HG03354 (cell line): ENCODE measurements around the gene CNN2.

ENCODE experiments used
- ATAC-seq: cut with Tn5 transposase; IDR thresholded peaks from one replicate; pipeline ENCODE4 v1.9.1; 2021; ENCODE audit warnings: mild to moderate bottlenecking; ENCODE audit not compliant: unreplicated experiment, poor library complexity, severe bottlenecking

CNN2 gene

GRCh38 chr19:1025960-1026782 is at the start of gene CNN2:
CNN2 (plus strand) TSS chr19:1026608; CDS start chr19:1026662, 54 bp downstream.
- peak; percentile 48 for ATAC-seq

GRCh38 chr19:977058-977464 is 49.3 kb upstream of the CNN2 start:
- no peak for ATAC-seq

GRCh38 chr19:979318-979741 is 47.1 kb upstream of the CNN2 start:
- no peak for ATAC-seq

DNA sequence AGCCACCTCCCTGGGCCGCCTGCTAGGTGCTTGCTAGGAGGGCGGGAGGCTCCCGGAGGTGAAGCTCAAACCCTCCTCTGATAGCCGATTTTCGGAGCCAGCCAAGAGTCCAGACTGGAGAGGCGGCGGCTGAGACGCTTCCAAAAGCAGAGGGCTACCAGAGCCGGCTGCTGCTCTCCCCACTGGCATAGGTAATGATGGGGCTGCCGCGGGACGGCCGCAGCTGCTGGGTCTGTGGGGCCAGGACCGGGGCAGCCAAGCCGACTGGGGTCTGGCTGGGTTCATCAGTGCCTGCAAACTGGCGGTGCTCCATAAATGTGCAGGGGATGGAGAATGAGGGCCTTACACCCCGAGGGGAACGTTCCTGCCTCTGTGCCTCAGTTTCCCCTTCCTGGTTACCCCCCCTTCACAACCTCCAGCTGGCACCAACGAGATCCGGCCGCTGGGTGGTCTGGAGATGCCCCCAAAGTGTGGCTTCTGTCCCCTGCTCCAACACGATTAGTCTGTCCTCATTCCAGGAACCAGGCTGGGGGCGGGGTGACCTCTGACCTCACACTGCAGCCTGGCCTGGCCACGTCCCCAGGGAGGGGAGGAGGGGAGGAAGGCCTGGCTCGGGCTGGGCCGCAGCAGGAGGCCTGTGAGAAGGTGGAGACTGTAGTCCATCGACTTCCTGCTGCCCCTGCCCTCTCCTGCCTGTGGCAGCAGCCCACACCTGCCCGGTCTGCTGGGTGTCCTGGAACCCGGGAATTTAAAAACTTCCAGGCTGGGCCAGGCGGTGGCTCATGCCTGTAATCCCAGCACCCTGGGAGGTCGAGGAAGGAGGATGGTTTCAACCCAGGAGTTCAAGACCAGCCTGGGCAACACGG is 46.0 kb upstream of the CNN2 start:
- ATAC-seq = no peak

DNA sequence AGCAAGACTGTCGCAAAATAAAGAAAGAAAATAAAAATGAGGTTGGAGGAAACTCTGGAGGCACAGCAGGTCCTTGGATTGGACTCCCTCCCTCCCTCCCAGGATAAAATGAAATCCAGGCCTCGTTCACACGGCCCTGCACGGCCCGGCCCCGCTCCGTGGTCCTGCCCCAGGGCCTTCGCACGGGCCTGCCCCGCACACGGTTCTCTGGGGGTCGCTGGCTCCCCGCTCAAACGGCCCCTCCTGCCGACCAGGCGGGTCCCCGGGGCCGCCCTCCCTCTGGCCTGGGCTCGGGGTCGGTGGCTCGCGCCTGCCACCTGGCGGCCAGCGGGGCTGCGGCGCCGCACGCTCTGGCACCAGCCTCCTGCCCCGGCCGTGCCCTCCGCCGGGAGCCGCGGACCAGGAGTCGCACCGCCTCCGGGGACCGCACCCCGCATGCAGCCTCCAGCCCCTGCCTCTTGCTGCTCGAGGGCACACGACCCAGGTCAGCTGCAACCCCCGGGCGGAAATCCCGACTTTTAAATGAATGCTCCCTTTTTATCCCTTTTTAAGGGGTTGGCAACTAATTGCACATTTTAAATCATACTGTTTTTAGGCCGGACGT is 43.7 kb upstream of the CNN2 start:
- ATAC-seq = peak; percentile 56

DNA sequence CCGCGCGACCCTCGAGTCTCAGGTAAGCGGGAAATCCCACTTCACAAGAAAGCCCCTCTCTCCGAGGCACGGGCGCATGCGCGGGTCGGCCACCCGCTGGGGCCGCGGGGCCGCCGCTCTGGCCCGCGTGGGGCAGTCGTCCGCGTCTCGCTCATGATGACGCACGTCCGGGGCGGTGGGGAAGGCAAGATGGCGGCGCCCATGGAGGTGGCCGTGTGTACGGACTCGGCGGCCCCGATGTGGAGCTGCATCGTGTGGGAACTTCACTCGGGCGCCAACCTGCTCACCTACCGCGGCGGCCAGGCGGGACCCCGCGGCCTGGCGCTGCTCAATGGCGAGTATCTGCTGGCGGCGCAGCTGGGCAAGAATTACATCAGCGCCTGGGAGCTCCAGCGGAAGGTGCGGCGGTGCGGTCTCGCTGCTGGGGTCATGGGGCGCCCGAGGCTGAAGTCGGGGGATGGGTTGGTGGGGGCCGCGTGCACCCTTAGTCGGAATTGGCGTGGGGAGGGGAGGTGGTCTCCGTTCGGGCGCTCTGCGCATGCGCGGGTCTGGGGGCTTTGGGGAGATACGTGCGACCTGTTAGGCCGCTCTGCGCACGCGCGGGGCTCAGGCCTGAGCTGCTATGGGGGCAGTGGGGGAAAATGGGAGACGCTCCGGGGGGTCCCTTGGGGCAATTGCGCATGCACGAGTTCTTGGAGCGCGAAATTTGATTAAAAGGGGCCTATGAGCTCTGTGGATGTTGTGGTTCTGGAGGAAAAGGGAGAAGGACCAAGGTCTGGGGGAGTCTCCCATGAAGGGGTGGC is 42.0 kb upstream of the CNN2 start, which contains the start of gene WDR18:
TSS of gene WDR18 (plus strand) at position 181 of the 803 bp plus-strand sequence. CDS start at position 190, 9 bp downstream.
- peak; percentile 89 for ATAC-seq

DNA sequence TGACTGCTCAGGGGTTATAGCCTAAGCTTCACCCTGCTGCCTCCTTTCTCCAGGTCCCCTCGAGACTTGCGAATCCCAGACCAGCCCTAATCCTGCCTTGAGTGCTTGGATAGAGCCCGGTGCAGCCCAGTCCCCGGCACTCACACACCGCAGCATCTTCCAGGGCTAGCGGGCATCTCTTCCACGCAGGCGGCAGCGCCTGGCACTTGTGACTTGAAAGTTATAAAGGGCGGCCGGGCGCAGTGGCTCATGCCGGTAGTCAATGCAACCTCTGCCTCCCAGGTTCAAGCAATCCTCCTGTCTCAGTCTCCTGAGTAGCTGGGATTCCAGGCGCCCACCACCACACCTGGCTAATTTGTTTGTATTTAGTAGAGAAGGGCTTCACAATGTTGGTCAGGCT is 40.3 kb upstream of the CNN2 start:
- ATAC-seq = no peak

DNA sequence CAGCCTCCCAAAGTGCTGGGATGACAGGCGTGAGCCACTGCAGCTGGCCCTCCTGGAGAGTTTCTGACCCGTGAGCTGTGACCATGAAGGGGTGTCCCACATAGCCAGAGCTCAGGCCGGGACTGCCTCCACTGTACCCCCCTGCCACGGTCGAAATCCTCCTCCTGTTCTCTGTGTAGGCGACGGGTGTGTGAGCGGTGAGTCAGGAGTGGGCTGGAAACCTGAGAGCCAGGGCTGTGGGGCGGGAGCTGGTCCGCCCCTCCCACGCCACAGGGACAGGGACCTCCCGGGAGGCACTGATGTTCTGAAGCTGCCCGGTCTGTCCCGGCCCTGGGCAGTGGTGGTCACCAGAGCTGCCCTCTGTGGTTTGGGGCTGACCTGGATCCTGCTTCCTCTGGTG is 38.3 kb upstream of the CNN2 start:
- no peak for ATAC-seq

- ATAC-seq = no peak
These were observed 37.9 kb upstream of the CNN2 start for GRCh38 chr19:988510-988909.

- ATAC-seq = no peak
These were observed 36.9 kb upstream of the CNN2 start for GRCh38 chr19:989381-990081.

DNA sequence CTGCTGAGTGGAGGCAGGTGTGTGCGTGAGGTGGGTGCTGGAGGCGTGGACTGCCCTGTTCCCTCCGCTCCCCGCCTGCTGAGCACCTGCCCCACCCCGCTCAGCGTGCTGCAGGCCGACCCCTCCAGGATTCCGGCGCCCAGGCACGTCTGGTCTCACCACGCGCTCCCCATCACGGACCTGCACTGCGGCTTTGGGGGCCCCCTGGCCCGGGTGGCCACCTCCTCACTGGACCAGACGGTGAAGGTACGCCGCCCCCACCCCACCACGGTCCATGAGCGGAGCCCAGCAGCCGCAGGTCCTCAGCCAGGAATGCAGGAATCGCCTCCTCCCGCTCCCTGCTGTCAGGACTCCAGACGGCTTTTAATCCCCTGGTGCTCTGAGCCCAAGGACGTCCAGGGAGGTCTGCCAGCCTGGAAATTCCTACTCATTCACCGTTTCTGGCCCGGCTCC is 36.3 kb upstream of the CNN2 start:
- no peak for ATAC-seq

DNA sequence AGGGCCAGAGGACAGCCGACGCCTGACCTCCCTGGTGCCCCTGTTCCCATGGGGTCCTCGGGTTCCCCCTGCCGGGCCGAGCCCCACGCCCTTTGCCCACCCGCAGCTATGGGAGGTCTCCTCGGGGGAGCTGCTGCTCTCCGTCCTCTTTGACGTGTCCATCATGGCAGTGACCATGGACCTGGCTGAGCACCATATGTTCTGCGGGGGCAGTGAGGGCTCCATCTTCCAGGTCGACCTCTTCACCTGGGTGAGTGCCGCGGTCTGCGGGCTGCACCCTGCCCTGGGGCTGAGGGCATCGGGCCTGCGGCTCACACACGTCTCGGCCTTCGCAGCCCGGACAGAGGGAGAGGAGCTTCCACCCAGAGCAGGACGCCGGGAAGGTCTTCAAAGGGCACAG is 35.7 kb upstream of the CNN2 start:
- no peak for ATAC-seq

DNA sequence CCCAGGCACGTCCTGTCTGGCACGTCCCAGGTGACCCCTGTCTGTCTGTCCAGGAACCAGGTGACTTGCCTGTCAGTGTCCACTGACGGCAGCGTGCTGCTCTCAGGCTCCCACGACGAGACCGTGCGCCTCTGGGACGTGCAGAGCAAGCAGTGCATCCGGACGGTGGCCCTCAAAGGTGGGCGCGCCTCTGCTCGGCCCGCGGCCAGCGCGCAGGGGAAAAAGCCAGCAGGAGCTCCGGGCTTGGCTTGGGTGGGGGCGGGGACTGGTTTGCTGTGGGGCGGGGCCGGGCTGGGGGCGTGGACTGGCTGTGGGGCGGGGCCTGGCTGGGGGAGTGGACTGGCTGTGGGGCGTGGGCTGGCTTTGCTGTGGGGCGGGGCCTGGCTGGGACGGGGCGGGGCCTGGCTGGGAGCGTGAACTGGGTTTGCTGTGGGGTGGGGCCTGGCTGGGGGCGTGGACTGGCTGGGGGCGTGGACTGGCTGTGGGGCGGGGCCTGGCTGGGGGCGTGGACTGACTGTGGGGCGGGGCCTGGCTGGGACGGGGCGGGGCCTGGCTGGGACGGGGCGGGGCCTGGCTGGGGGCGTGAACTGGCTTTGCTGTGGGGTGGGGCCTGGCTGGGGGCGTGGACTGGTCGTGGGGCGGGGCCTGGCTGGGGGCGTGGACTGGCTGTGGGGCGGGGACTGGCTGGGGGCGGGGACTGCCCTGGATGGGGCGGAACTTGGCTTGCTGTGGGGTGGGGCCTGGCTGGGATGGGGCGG is 35.1 kb upstream of the CNN2 start:
- no peak for ATAC-seq

DNA sequence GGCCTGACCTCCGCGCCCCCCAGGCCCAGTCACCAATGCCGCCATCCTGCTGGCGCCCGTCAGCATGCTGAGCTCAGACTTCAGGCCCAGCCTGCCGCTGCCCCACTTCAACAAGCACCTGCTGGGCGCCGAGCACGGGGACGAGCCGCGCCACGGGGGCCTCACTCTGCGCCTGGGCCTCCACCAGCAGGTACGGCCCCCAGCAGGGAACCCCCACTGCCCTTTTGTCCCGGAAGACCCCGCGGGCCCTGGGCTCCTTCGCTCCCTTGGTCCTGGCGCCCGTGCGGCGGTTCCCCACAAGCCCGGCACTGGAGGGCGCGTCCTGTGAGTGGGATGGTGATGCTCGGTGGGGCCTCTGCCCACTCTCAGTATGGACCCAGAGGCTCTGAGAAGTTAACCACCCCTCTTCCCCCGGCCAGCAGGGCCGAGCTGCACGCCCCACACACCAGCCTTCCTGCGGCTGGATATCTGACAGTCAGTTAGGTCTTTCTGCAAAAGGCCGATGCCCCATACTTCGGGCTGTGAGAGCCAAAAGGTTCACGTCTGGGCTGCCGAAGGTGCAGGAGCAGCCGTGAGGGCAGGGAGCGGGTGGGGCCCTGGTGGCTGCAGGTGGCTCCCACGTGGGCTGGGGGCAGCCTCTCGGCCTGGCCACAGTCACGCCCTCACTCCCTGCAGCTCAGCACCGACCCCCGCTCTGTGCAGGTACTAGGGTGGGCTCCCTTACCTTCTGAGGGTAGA is 34.3 kb upstream of the CNN2 start:
- no peak for ATAC-seq

- ATAC-seq = no peak
These were observed 33.7 kb upstream of the CNN2 start for GRCh38 chr19:992670-993055.

- no peak for ATAC-seq
These were observed 33.0 kb upstream of the CNN2 start for GRCh38 chr19:993361-993830.

DNA sequence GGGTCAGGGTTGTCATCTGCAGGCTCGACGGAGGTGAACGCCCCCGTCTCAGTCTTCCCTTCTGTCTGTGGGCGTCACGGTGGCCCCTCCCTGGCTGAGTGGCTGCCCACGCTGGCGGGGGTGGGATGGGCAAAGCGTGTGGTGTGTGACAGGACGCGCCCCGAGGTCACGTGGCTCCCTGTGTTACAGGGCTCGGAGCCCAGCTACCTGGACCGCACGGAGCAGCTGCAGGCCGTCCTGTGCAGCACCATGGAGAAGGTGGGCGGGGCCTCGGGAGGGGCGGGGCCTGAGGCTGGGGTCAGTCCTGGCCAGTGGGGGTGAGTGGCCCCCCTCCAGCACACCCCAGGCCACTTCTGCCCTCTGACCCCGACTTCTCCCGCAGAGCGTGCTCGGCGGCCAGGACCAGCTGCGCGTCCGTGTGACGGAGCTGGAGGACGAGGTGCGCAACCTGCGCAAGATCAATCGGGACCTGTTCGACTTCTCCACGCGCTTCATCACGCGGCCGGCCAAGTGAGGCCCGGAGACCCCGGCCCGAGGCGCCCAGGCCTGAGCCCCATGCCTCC is 32.5 kb upstream of the CNN2 start:
- no peak for ATAC-seq
